HL-60 (cell line): ENCODE data around the gene SLAIN1.

Source experiments
- GABPA ChIP-seq: IDR thresholded peaks from 2 replicates; pipeline ENCODE4 v1.6.1; 2012; ENCODE audit warnings: low read depth
- POLR2AphosphoS5 ChIP-seq: IDR thresholded peaks from 2 replicates; pipeline ENCODE4 v1.6.1; 2012; ENCODE audit warnings: low read depth
- TF ChIP-seq, protein P1 (sequence below): IDR thresholded peaks from one replicate; pipeline ENCODE4 v1.5.1; 2011; ENCODE audit warnings: low read length, control low read depth, inconsistent platforms; ENCODE audit not compliant: insufficient read depth

DNA sequence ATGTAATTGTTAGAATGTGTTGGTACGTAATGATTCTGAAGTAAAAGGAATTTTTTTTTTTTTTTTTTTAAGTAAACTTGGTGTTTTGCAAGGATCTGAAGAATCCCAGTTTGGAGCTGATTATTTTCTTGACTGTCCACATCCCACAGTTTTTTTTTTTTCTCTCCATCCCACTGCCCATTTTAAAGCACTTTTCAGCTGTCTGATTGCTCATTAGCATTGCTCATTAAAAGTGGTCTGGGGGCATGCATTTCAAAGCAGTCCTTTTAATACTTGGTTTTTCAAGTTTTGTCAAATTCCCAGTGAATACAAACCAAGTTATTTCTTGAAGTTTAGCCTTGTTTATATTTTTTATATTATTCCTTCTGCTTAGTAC, 44.1 kb downstream of the SLAIN1 start:
- TF ChIP-seq, protein P1, sequence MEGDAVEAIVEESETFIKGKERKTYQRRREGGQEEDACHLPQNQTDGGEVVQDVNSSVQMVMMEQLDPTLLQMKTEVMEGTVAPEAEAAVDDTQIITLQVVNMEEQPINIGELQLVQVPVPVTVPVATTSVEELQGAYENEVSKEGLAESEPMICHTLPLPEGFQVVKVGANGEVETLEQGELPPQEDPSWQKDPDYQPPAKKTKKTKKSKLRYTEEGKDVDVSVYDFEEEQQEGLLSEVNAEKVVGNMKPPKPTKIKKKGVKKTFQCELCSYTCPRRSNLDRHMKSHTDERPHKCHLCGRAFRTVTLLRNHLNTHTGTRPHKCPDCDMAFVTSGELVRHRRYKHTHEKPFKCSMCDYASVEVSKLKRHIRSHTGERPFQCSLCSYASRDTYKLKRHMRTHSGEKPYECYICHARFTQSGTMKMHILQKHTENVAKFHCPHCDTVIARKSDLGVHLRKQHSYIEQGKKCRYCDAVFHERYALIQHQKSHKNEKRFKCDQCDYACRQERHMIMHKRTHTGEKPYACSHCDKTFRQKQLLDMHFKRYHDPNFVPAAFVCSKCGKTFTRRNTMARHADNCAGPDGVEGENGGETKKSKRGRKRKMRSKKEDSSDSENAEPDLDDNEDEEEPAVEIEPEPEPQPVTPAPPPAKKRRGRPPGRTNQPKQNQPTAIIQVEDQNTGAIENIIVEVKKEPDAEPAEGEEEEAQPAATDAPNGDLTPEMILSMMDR, result no peak
- TF ChIP-seq GABPA (no peak), POLR2AphosphoS5 (no peak)
